OCI-LY1 (cell line): ENCODE measurements around the gene SLC6A3.

ENCODE experiments used
- H2AFZ ChIP-seq: fragments of 200-600 bp; sonication (generic), shearing (Covaris generic); 2 replicates; pipeline ENCODE4 v1.6.0; 2014; ENCODE audit warnings: antibody characterized with exemption, mild to moderate bottlenecking, low read length
- H3F3A ChIP-seq: fragments of 200-600 bp; sonication (generic), shearing (Covaris generic); 2 replicates; pipeline ENCODE4 v1.6.0; 2014; ENCODE audit warnings: mild to moderate bottlenecking, antibody characterized with exemption, low read length, moderate library complexity; ENCODE audit not compliant: insufficient read depth
- H3K27ac ChIP-seq: fragments of 200-600 bp; sonication (generic); 2 replicates; pipeline ENCODE4 v1.5.1; 2014; ENCODE audit warnings: low read length, mixed run types, mild to moderate bottlenecking, low read depth; ENCODE audit not compliant: poor library complexity, severe bottlenecking
- H3K27me3 ChIP-seq: fragments of 200-600 bp; sonication (generic); 2 replicates; pipeline ENCODE4 v1.6.0; 2014; ENCODE audit warnings: antibody characterized with exemption, mild to moderate bottlenecking, low read length, moderate library complexity; ENCODE audit not compliant: insufficient read depth
- H3K36me3 ChIP-seq: fragments of 200-600 bp; sonication (generic); 2 replicates; pipeline ENCODE4 v1.6.1; 2014; ENCODE audit warnings: mild to moderate bottlenecking, antibody characterized with exemption, low read length, moderate library complexity, mixed read lengths; ENCODE audit not compliant: insufficient read depth
- H3K4me1 ChIP-seq: fragments of 200-600 bp; sonication (generic); 2 replicates; pipeline ENCODE4 v1.5.1; 2014; ENCODE audit warnings: mild to moderate bottlenecking, low read length, moderate library complexity; ENCODE audit not compliant: insufficient read depth, severe bottlenecking
- H3K4me2 ChIP-seq: fragments of 200-600 bp; sonication (generic), shearing (Covaris generic); 2 replicates; pipeline ENCODE4 v1.6.1; 2014; ENCODE audit warnings: low read length
- H3K4me3 ChIP-seq: fragments of 200-600 bp; sonication (generic); 2 replicates; pipeline ENCODE4 v1.5.1; 2014; ENCODE audit warnings: low read length, low read depth, mild to moderate bottlenecking, mixed read lengths; ENCODE audit not compliant: poor library complexity, severe bottlenecking
- H3K79me2 ChIP-seq: fragments of 200-600 bp; shearing (Covaris generic); 2 replicates; pipeline ENCODE4 v1.6.1; 2016; ENCODE audit warnings: mixed run types, low read length, mixed read lengths; ENCODE audit not compliant: insufficient read depth
- H3K9ac ChIP-seq: fragments of 200-600 bp; sonication (generic), shearing (Covaris generic); 2 replicates; pipeline ENCODE4 v1.6.1; 2014; ENCODE audit warnings: mild to moderate bottlenecking, low read length, mixed read lengths
- H3K9me2 ChIP-seq: fragments of 200-600 bp; sonication (generic), shearing (Covaris generic); 2 replicates; pipeline ENCODE4 v1.6.1; 2014; ENCODE audit warnings: low read depth, mild to moderate bottlenecking, low read length, mixed read lengths
- H3K9me3 ChIP-seq: fragments of 200-600 bp; shearing (Covaris generic); 2 replicates; pipeline ENCODE4 v1.6.1; 2014; ENCODE audit warnings: low read length, mixed read lengths
- H4K20me1 ChIP-seq: fragments of 200-600 bp; sonication (generic), shearing (Covaris generic); 2 replicates; pipeline ENCODE4 v1.6.0; 2016; ENCODE audit warnings: mild to moderate bottlenecking, low read length; ENCODE audit not compliant: insufficient read depth
- CTCF ChIP-seq: fragments of 200-600 bp; sonication (generic), shearing (Covaris generic); IDR thresholded peaks from 2 replicates; pipeline ENCODE4 v1.5.1; 2017; ENCODE audit warnings: mild to moderate bottlenecking, antibody characterized with exemption, low read length, moderate library complexity, mixed read lengths
- EZH2 ChIP-seq: fragments of 200-600 bp; sonication (generic), shearing (Covaris generic); IDR thresholded peaks from 2 replicates; pipeline ENCODE4 v1.8.0; 2017; ENCODE audit warnings: borderline replicate concordance, mixed run types, mild to moderate bottlenecking, antibody characterized with exemption, low read length, moderate library complexity, mixed read lengths

Gene SLC6A3

DNA sequence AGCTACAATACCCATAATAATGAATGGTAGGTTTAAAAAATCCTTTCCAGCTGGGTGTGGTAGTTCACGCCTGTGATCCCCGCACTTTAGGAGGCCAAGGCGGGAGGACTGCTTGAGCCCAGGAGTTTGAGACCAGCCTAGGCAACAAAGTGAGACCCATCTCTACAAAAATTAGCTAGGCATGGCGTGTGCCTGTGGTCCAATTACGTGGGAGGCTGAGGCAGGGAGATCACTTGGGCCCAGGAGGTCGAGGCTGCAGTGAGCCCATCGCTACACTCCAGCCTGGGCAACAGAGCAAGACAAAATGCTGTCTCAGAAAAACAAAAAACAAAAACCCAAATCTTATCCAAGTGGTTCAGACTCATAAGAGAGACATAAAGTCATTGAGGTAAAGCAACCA, 33.8 kb upstream of the SLC6A3 start:
- Histone ChIP-seq H3K27me3 (no peaks in the 10 kb centered on the region), H3K79me2 (no peaks in the 10 kb centered on the region), H3K4me1 (peaks cover 11% of the 10 kb centered on the region), H3K9me2 (no peaks in the 10 kb centered on the region), H3K4me3 (no peak overlapping the region), H2AFZ (no peak overlapping the region), H3K36me3 (peaks cover 19% of the 10 kb centered on the region), H4K20me1 (no peaks in the 10 kb centered on the region), H3K9ac (no peak overlapping the region), H3K4me2 (no peak overlapping the region), H3F3A (no peaks in the 10 kb centered on the region), H3K9me3 (no peaks in the 10 kb centered on the region), H3K27ac (no peak overlapping the region)
- TF ChIP-seq CTCF (no peak), EZH2 (no peak)

DNA sequence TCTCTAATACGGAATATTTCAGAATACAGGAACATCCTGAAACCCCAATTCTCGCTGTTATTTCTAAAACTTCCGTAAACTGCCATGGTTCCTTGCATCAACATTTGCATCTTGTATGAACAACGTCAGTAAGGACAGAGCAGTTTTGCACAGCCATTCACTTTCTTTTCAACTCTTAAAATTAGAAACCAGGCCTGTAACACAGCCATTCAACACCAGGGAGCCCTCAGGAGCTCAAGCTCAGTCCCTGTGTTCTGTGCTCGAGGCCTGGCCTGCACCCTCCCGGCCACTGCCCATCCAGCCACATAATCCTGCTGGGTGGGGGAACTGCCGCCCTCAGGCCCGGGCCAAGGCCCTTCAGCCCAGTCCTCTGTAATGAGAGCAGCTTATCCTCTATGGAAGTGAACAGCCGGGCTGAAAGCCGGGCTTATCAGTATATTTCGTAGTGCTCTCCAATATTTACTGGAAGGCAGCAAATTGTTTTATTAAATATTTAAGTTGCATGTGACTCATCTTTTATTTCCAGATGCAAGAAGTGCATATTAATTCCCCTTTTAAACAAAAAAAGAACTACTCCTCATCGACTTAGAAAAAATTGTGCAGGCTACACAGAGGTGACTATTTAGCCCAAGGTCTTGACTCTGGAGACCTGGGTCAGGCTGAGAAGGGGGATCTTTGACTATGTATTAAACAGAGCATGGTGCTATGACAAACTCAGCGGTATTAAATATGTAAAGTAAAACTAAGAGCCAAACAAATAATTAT, 33.2 kb upstream of the SLC6A3 start:
- Histone ChIP-seq H3K9me2 (no peaks in the 10 kb centered on the region), H4K20me1 (no peaks in the 10 kb centered on the region), H3K79me2 (no peaks in the 10 kb centered on the region), H3K4me1 (peaks cover 11% of the 10 kb centered on the region), H2AFZ (no peak overlapping the region), H3K27ac (no peak overlapping the region), H3K9me3 (no peaks in the 10 kb centered on the region), H3K9ac (no peak overlapping the region), H3K4me3 (no peak overlapping the region), H3K36me3 (peaks cover 19% of the 10 kb centered on the region), H3K27me3 (no peaks in the 10 kb centered on the region), H3F3A (no peaks in the 10 kb centered on the region), H3K4me2 (no peak overlapping the region)
- TF ChIP-seq EZH2 (no peak), CTCF (no peak)

DNA sequence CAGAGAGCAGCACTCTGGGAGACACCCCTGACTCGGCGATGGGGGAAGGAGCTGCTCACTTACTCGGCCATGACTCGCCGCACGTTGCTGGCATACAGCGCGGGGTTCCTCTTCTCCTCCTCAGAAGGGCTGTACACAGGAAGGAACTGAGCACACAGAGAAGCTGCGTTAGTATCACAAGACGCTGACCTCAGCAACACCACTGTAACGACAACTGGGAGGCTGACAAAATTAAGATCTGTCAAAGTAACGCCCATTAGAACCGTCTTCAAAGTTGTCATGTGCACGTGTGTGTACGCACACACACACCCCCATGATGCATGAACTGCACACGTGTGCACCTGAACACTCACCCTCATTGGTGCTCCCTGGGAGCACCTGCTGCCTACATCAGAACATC, 32.1 kb upstream of the SLC6A3 start:
- no peaks in the 10 kb centered on the region for H3K27me3 ChIP-seq
- no peak overlapping the region for H3K4me3 ChIP-seq
- TF ChIP-seq CTCF (no peak), EZH2 (no peak)
- no peaks in the 10 kb centered on the region for H4K20me1 ChIP-seq
- no peaks in the 10 kb centered on the region for H3K9me2 ChIP-seq
- H3F3A ChIP-seq: no peaks in the 10 kb centered on the region
- H3K36me3 ChIP-seq: peaks cover 19% of the 10 kb centered on the region
- no peak overlapping the region for H3K27ac ChIP-seq
- no peaks in the 10 kb centered on the region for H3K9me3 ChIP-seq
- H3K79me2 ChIP-seq: no peaks in the 10 kb centered on the region
- H3K4me1 ChIP-seq: peaks cover 11% of the 10 kb centered on the region
- H3K9ac ChIP-seq: no peak overlapping the region
- no peak overlapping the region for H2AFZ ChIP-seq
- H3K4me2 ChIP-seq: no peak overlapping the region
